SK-N-SH treated with all-trans-retinoic acid at 6 μM for 48 hours (cell line): Measurements from ENCODE around the gene PCDHB4.

Source experiments
- CSRNP3 ChIP-seq: fragments of 250-450 bp; sonication (Bioruptor Pico); IDR thresholded peaks from 2 replicates; pipeline ENCODE4 v1.5.1; 2021; ENCODE audit warnings: mild to moderate bottlenecking, moderate library complexity
- PPARA ChIP-seq: fragments of 250-450 bp; sonication (Bioruptor Pico); IDR thresholded peaks from 2 replicates; pipeline ENCODE4 v1.5.0; 2020; ENCODE audit warnings: mild to moderate bottlenecking, borderline replicate concordance
- RARB ChIP-seq: fragments of 250-450 bp; sonication (Bioruptor Pico); IDR thresholded peaks from 2 replicates; pipeline ENCODE4 v1.8.0; 2021; ENCODE audit warnings: mild to moderate bottlenecking, moderate library complexity
- ZNF8 ChIP-seq: fragments of 450-650 bp; formaldehyde crosslinking; IDR thresholded peaks from 2 replicates; pipeline ENCODE4 v1.5.0; 2020; ENCODE audit warnings: mild to moderate bottlenecking, moderate library complexity

- no peak for TF ChIP-seq PPARA (CRISPR knock-in tag)
- TF ChIP-seq CSRNP3 (CRISPR knock-in tag): no peak
- TF ChIP-seq RARB (CRISPR knock-in tag): no peak
- TF ChIP-seq ZNF8 (CRISPR knock-in tag): no peak
These were observed 39.4 kb upstream of the PCDHB4 start for GRCh38 chr5:141082228-141082627.
